ENCODE data around the gene ZHX3.
"Not testable (repeated sequence)": the region's sequence is repeated elsewhere in the genome, so short reads cannot be mapped to it uniquely, and the experiment has no call there.

Gene ZHX3

GRCh38 chr20:41258474-41258873 is 59.1 kb downstream of the ZHX3 start:
- no peaks in the 10 kb centered on the region for H3K36me3 Mint-ChIP-seq
- no peak overlapping the region for H3K4me3 Mint-ChIP-seq
- ATAC-seq (ENCODE audit: low read depth) (no peak), DNase-seq (ENCODE audit: low spot score in 2 of 2) (no peak)
- no peaks in the 10 kb centered on the region for H3K9me3 Mint-ChIP-seq
- no peaks in the 10 kb centered on the region for H3K4me1 Mint-ChIP-seq
- no peaks in the 10 kb centered on the region for H3K27me3 Mint-ChIP-seq
- no peak overlapping the region for H3K27ac Mint-ChIP-seq

DNA sequence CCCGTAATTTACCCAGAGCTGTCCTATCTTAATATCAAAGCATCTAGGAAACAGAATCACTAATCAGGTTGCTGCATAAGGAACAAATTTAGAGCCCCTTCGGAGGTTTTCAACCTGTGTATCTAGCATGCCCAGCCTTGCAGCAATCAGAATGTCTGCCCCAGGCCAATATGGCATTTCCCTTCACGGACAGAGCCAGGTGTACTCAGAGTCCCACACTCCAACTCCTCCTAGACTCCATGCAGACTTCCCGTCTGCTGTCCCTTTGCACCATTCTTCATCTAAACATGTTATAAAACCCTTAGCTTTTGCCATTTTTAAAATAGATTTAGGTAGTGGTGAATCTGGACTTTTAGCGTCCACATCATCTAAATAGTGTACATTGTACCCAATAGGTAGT is 61.0 kb downstream of the ZHX3 start:
- ATAC-seq (ENCODE audit: low read depth): no peak
- H3K4me3 Mint-ChIP-seq: no peak overlapping the region
- no peak for DNase-seq (ENCODE audit: low spot score in 2 of 2)
- H3K27ac Mint-ChIP-seq: no peak overlapping the region
- no peaks in the 10 kb centered on the region for H3K9me3 Mint-ChIP-seq
- no peaks in the 10 kb centered on the region for H3K36me3 Mint-ChIP-seq
- no peaks in the 10 kb centered on the region for H3K27me3 Mint-ChIP-seq
- H3K4me1 Mint-ChIP-seq: no peaks in the 10 kb centered on the region

- ATAC-seq (ENCODE audit: low read depth) (no peak), DNase-seq (ENCODE audit: low spot score in 2 of 2) (no peak)
Measured at GRCh38 chr20:41255655-41256054, 61.9 kb downstream of the ZHX3 start.

GRCh38 chr20:41249411-41250281 is 67.9 kb downstream of the ZHX3 start:
- H3K9me3 Mint-ChIP-seq: no peaks in the 10 kb centered on the region
- H3K4me3 Mint-ChIP-seq: no peak overlapping the region
- no peaks in the 10 kb centered on the region for H3K36me3 Mint-ChIP-seq
- no peak for DNase-seq (ENCODE audit: low spot score in 2 of 2)
- peak; percentile 42 for ATAC-seq (ENCODE audit: low read depth)
- H3K27me3 Mint-ChIP-seq: no peaks in the 10 kb centered on the region
- no peak overlapping the region for H3K27ac Mint-ChIP-seq
- peaks cover 22% of the 10 kb centered on the region for H3K4me1 Mint-ChIP-seq

More at GRCh38 chr20:41255655-41256054, 61.9 kb downstream of the ZHX3 start:
- Mint-ChIP-seq H3K27ac (no peak overlapping the region), H3K9me3 (no peaks in the 10 kb centered on the region), H3K36me3 (no peaks in the 10 kb centered on the region), H3K4me1 (no peaks in the 10 kb centered on the region), H3K27me3 (no peaks in the 10 kb centered on the region), H3K4me3 (no peak overlapping the region)

DNA sequence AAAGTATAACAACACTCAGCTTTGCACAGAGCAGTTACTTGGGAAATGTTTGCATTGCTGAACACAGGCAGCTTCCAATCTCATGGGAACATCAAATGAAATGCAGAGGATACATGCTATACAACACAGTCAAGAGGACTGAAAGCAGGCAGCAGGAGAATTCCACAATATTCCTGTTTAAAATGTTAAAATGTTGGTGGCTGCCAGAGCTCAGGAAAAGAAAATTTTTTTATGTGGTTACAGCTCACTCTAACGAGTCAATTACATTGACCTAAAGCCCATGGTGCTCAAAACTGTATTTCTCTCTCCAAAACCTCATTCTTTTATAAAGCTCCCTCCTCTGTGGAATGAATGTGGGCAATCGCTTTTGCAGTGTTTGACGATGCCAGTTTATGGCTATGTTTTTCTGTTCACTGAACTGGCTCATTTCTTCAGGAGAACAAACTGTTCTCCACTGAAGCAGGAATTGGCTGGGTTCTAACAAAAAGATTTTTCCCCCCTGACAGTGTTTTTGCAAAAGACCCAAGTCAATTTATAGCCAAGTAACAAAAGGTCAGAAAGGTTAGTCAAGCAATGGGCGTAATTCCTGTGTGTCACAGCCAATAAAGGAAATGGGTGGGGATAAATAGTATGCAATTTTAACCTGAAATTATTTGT is 69.0 kb downstream of the ZHX3 start:
- H3K4me3 Mint-ChIP-seq: peak overlapping the region; percentile 0
- ATAC-seq (ENCODE audit: low read depth) (no peak), DNase-seq (ENCODE audit: low spot score in 2 of 2) (no peak)
- H3K27ac Mint-ChIP-seq: peak overlapping the region; percentile 6
- no peaks in the 10 kb centered on the region for H3K36me3 Mint-ChIP-seq
- no peaks in the 10 kb centered on the region for H3K9me3 Mint-ChIP-seq
- H3K27me3 Mint-ChIP-seq: no peaks in the 10 kb centered on the region
- H3K4me1 Mint-ChIP-seq: peaks cover 22% of the 10 kb centered on the region

DNA sequence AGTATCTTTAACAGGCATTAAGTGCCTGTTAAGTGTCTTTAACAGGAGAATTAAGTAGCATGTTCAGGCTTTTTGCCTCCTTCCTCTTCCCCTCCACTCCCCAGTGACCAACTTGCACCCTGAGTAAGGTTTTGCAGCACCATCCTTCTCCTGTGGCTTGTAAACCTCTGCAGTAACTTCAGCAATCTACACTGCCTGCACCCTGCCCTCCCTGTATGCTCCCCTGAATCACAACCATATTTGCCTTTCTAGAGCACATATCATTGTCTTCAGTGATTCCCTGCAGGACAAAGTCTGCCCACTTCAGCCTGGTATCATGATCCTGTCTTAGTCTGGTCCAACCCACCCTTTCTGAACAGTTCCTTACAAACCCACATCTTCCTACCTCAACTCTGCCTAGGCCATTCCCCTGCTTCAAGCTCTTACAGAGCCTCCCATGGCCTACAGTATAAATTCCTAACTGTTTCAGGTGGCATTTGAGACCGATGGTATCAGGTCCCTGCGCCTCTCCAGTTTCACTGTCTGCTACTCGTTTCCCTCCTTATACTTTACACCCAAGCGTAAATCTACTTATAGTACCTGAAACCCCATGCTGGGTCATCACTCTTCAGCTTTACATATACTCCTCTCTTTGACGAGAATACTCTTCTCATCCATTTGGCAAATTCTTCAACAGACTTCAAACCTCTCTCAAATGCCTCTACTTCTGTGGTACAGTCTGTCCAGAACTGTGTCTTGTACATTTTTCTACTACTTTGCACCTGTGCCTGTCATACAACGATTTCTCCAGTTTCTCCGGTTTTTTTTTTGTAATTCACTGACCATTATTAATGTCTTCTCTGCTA is 69.8 kb downstream of the ZHX3 start:
- no peak for ATAC-seq (ENCODE audit: low read depth)
- H3K4me3 Mint-ChIP-seq: no peak overlapping the region
- H3K36me3 Mint-ChIP-seq: no peaks in the 10 kb centered on the region
- H3K27me3 Mint-ChIP-seq: no peaks in the 10 kb centered on the region
- H3K27ac Mint-ChIP-seq: peak overlapping the region; percentile 6
- no peak for DNase-seq (ENCODE audit: low spot score in 2 of 2)
- H3K9me3 Mint-ChIP-seq: no peaks in the 10 kb centered on the region
- H3K4me1 Mint-ChIP-seq: peaks cover 22% of the 10 kb centered on the region

GRCh38 chr20:41245086-41245707 is 72.3 kb downstream of the ZHX3 start:
- Mint-ChIP-seq H3K4me3 (no peak overlapping the region), H3K27ac (no peak overlapping the region), H3K27me3 (no peaks in the 10 kb centered on the region), H3K36me3 (no peaks in the 10 kb centered on the region), H3K4me1 (peaks cover 24% of the 10 kb centered on the region), H3K9me3 (no peaks in the 10 kb centered on the region)
- DNase-seq (ENCODE audit: low spot score in 2 of 2) (no peak), ATAC-seq (ENCODE audit: low read depth) (no peak)

GRCh38 chr20:41242807-41243206 is 74.7 kb downstream of the ZHX3 start:
- Mint-ChIP-seq H3K4me3 (no peak overlapping the region), H3K27me3 (no peaks in the 10 kb centered on the region), H3K36me3 (peaks cover 1% of the 10 kb centered on the region), H3K9me3 (no peaks in the 10 kb centered on the region), H3K4me1 (peaks cover 7% of the 10 kb centered on the region), H3K27ac (no peak overlapping the region)
- no peak for ATAC-seq (ENCODE audit: low read depth)
- DNase-seq (ENCODE audit: low spot score in 2 of 2): no peak

- DNase-seq (ENCODE audit: low spot score in 2 of 2): no peak
- Mint-ChIP-seq H3K27ac (no peak overlapping the region), H3K4me3 (no peak overlapping the region), H3K4me1 (peaks cover 2% of the 10 kb centered on the region), H3K9me3 (no peaks in the 10 kb centered on the region), H3K27me3 (no peaks in the 10 kb centered on the region), H3K36me3 (peaks cover 2% of the 10 kb centered on the region)
- no peak for ATAC-seq (ENCODE audit: low read depth)
Measured at GRCh38 chr20:41242352-41242751, 75.2 kb downstream of the ZHX3 start.

DNA sequence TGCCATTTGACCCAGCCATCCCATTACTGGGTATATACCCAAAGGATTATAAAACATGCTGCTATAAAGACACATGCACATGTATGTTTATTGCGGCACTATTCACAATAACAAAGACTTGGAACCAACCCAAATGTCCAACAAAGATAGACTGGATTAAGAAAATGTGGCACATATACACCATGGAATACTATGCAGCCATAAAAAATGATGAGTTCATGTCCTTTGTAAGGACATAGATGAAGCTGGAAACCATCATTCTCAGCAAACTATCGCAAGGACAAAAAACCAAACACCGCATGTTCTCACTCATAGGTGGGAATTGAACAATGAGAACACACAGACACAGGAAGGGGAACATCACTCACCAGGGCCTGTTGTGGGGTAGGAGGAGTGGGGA is 80.3 kb downstream of the ZHX3 start:
- H3K27me3 Mint-ChIP-seq; ATAC-seq (ENCODE audit: low read depth); H3K4me1 Mint-ChIP-seq; H3K27ac Mint-ChIP-seq; H3K36me3 Mint-ChIP-seq; DNase-seq (ENCODE audit: low spot score in 2 of 2); H3K9me3 Mint-ChIP-seq; H3K4me3 Mint-ChIP-seq: not testable (repeated sequence)

GRCh38 chr20:41236818-41237217 is 80.7 kb downstream of the ZHX3 start:
- not testable (repeated sequence) for H3K27me3 Mint-ChIP-seq; H3K36me3 Mint-ChIP-seq; H3K4me1 Mint-ChIP-seq; H3K9me3 Mint-ChIP-seq; ATAC-seq (ENCODE audit: low read depth); DNase-seq (ENCODE audit: low spot score in 2 of 2); H3K27ac Mint-ChIP-seq; H3K4me3 Mint-ChIP-seq

- Mint-ChIP-seq H3K4me3 (no peak overlapping the region), H3K27me3 (no peaks in the 10 kb centered on the region), H3K27ac (no peak overlapping the region), H3K36me3 (peaks cover 2% of the 10 kb centered on the region), H3K4me1 (peaks cover 8% of the 10 kb centered on the region), H3K9me3 (no peaks in the 10 kb centered on the region)
- DNase-seq (ENCODE audit: low spot score in 2 of 2): no peak
- no peak for ATAC-seq (ENCODE audit: low read depth)
Measured at GRCh38 chr20:41234546-41234945, 83.0 kb downstream of the ZHX3 start.

- no peak overlapping the region for H3K27ac Mint-ChIP-seq
- peaks cover 8% of the 10 kb centered on the region for H3K4me1 Mint-ChIP-seq
- peaks cover 2% of the 10 kb centered on the region for H3K36me3 Mint-ChIP-seq
- H3K27me3 Mint-ChIP-seq: no peaks in the 10 kb centered on the region
- no peak for ATAC-seq (ENCODE audit: low read depth)
- no peak overlapping the region for H3K4me3 Mint-ChIP-seq
- DNase-seq (ENCODE audit: low spot score in 2 of 2): no peak
- no peaks in the 10 kb centered on the region for H3K9me3 Mint-ChIP-seq
Measured at GRCh38 chr20:41234041-41234440, 83.5 kb downstream of the ZHX3 start.

Measured in memory B cell (primary cell).